Ishikawa (cell line): ENCODE measurements around the gene WNT11.

Experiments used
- CEBPB ChIP-seq: IDR thresholded peaks from 2 replicates; pipeline ENCODE4 v1.6.1; 2012
- CREB1 ChIP-seq: IDR thresholded peaks from 2 replicates; pipeline ENCODE4 v1.6.1; 2012; ENCODE audit warnings: low read depth
- EGR1 ChIP-seq: IDR thresholded peaks from 2 replicates; pipeline ENCODE4 v1.6.1; 2012
- EP300 ChIP-seq: IDR thresholded peaks from 2 replicates; pipeline ENCODE4 v1.6.1; 2012; ENCODE audit warnings: borderline replicate concordance
- FOXM1 ChIP-seq: IDR thresholded peaks from 2 replicates; pipeline ENCODE4 v1.6.1; 2012; ENCODE audit warnings: low read depth, borderline replicate concordance
- NFIC ChIP-seq: IDR thresholded peaks from 2 replicates; pipeline ENCODE4 v1.6.1; 2012
- RAD21 ChIP-seq: IDR thresholded peaks from 2 replicates; pipeline ENCODE4 v1.6.1; 2012; ENCODE audit warnings: low read depth
- TAF1 ChIP-seq: IDR thresholded peaks from 2 replicates; pipeline ENCODE4 v1.6.1; 2012; ENCODE audit warnings: low read depth, mild to moderate bottlenecking
- TCF12 ChIP-seq: IDR thresholded peaks from 2 replicates; pipeline ENCODE4 v1.6.1; 2012; ENCODE audit warnings: low read depth
- TEAD4 ChIP-seq: IDR thresholded peaks from 2 replicates; pipeline ENCODE4 v1.6.1; 2012
- YY1 ChIP-seq: IDR thresholded peaks from 2 replicates; pipeline ENCODE4 v1.6.1; 2012; ENCODE audit warnings: low read depth
- ZBTB7A ChIP-seq: IDR thresholded peaks from 2 replicates; pipeline ENCODE4 v1.6.1; 2012; ENCODE audit warnings: low read depth
- TF ChIP-seq, protein P1 (sequence below): IDR thresholded peaks from 2 replicates; pipeline ENCODE4 v1.6.1; 2012; ENCODE audit warnings: low read depth, mild to moderate bottlenecking
- TF ChIP-seq, protein P2 (sequence below): IDR thresholded peaks from 2 replicates; pipeline ENCODE4 v1.6.1; 2012
- TF ChIP-seq, protein P3 (sequence below): IDR thresholded peaks from 2 replicates; pipeline ENCODE4 v1.6.1; 2012

WNT11 gene

DNA sequence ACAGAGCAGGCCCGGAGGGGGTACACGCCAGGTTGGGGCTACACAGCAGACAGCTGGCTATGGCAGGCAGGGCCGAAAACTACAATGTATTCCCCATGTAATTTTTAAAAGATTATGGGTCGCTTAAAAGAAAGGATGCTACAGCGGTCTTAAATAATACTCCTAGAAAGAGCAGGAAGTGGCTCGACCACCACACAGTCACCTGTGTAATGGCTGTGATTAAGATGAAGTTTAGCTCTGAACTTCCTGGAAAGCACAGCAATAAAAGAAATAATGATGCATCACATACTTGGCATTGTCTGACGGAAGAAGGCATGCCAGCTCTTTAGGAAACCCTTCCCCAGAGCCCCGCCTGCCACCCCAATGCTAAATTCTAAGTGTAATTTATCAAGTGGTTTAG lies 32.6 kb downstream of the WNT11 start:
- TF ChIP-seq CEBPB = no peak
- TF ChIP-seq ZBTB7A = no peak
- TF ChIP-seq EGR1 = no peak
- no peak for TF ChIP-seq TEAD4
- TF ChIP-seq, protein P1, sequence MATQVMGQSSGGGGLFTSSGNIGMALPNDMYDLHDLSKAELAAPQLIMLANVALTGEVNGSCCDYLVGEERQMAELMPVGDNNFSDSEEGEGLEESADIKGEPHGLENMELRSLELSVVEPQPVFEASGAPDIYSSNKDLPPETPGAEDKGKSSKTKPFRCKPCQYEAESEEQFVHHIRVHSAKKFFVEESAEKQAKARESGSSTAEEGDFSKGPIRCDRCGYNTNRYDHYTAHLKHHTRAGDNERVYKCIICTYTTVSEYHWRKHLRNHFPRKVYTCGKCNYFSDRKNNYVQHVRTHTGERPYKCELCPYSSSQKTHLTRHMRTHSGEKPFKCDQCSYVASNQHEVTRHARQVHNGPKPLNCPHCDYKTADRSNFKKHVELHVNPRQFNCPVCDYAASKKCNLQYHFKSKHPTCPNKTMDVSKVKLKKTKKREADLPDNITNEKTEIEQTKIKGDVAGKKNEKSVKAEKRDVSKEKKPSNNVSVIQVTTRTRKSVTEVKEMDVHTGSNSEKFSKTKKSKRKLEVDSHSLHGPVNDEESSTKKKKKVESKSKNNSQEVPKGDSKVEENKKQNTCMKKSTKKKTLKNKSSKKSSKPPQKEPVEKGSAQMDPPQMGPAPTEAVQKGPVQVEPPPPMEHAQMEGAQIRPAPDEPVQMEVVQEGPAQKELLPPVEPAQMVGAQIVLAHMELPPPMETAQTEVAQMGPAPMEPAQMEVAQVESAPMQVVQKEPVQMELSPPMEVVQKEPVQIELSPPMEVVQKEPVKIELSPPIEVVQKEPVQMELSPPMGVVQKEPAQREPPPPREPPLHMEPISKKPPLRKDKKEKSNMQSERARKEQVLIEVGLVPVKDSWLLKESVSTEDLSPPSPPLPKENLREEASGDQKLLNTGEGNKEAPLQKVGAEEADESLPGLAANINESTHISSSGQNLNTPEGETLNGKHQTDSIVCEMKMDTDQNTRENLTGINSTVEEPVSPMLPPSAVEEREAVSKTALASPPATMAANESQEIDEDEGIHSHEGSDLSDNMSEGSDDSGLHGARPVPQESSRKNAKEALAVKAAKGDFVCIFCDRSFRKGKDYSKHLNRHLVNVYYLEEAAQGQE = no peak
- no peak for TF ChIP-seq TAF1
- no peak for TF ChIP-seq CREB1
- TF ChIP-seq RAD21 = no peak
- TF ChIP-seq, protein P2, sequence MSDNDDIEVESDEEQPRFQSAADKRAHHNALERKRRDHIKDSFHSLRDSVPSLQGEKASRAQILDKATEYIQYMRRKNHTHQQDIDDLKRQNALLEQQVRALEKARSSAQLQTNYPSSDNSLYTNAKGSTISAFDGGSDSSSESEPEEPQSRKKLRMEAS = no peak

DNA sequence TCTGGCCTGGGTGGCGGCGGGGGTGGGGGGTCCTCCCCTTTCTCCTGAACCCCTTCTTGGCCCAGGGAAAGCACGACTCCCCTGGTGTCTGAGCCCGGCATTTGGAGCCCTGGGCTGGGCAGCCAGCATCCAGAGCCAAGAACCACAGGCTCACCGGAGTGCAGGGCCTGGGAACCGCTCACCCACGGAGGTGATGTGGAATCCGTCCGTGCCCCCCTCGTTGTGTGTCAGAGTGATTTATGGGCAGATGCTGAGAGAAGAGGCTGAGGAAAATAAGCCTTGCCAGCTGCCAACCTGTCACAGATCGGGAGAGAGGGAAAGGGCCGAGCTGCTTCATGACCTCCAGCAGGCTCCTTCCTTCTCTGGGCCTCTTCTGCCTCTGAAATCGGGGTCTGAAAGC lies 33.7 kb downstream of the WNT11 start:
- TF ChIP-seq CREB1 = no peak
- TF ChIP-seq RAD21 = no peak
- TF ChIP-seq TCF12 = no peak
- no peak for TF ChIP-seq TAF1
- no peak for TF ChIP-seq ZBTB7A
- TF ChIP-seq, protein P2 = no peak
- no peak for TF ChIP-seq EGR1
- TF ChIP-seq, protein P3, sequence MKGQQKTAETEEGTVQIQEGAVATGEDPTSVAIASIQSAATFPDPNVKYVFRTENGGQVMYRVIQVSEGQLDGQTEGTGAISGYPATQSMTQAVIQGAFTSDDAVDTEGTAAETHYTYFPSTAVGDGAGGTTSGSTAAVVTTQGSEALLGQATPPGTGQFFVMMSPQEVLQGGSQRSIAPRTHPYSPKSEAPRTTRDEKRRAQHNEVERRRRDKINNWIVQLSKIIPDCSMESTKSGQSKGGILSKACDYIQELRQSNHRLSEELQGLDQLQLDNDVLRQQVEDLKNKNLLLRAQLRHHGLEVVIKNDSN = no peak
- TF ChIP-seq YY1 = no peak
- no peak for TF ChIP-seq EP300
- no peak for TF ChIP-seq TEAD4
- TF ChIP-seq CEBPB = no peak

DNA sequence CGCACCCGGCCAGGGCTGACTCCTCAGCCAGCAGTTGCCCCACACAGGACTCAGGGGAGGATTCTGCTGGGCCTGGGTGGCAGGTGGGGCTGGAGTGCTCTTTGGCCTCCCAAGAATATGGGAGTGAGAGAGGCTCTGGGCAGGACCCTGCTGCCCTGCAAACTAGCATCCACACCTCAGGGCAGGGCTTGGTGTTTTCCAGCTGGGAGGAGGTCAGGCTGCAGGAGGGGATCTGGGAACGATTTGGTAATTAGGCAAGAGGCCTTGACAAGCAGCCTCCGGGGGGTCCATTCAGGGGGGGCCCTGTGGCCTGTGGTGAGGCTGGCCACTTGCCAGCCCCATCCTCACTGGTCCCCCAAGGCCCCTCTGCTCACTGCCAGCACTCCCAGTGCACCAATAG lies 35.8 kb downstream of the WNT11 start:
- TF ChIP-seq YY1 (no peak), RAD21 (no peak), CEBPB (no peak), TAF1 (no peak), EGR1 (no peak), TEAD4 (no peak), NFIC (no peak), FOXM1 (no peak), ZBTB7A (no peak)
- TF ChIP-seq, protein P1 = no peak
- TF ChIP-seq, protein P3 = no peak
- TF ChIP-seq, protein P2 = no peak

DNA sequence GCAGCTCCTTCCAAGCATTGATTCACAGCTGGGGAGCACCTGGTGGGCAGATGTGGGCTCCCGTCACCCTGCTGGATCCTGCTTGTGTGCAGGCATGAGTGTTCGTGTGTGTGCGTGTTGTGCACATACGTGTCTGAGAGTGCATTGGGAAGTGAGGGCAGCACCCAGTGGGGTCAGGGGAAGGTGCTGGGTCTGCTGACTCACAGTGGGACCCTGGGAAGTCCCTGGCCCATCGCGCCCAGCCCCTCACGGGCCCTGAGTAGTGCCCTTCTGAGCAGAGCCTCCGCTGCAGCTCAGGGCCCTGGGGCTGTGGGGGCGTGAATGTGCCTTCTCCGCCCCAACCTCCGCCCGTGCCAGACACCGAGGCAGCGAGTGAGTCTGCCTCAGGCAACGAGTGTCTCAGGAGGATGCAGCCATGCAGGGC lies 36.8 kb downstream of the WNT11 start:
- TF ChIP-seq, protein P2 = no peak
- no peak for TF ChIP-seq NFIC
- TF ChIP-seq YY1 = no peak
- TF ChIP-seq EP300 = no peak
- no peak for TF ChIP-seq TCF12
- TF ChIP-seq ZBTB7A = no peak
- TF ChIP-seq TAF1 = no peak
- TF ChIP-seq EGR1 = no peak
- TF ChIP-seq, protein P1 = no peak
- no peak for TF ChIP-seq TEAD4
- TF ChIP-seq CREB1 = no peak
- TF ChIP-seq RAD21 = no peak
- TF ChIP-seq, protein P3 = no peak
- TF ChIP-seq CEBPB = no peak
- no peak for TF ChIP-seq FOXM1
